Vagina (tissue), 2 donors: ENCODE measurements around the gene CLIC3.

Experiments
- CTCF ChIP-seq, 3 experiments: fragments of 450-650 bp in 2 of 3; fragments of 200-600 bp in 1 of 3; sonication (generic) in 1 of 3; IDR thresholded peaks; one replicate each; pipeline ENCODE4 v1.5.1; 2017 to 2019; ENCODE audit warnings: antibody characterized with exemption in 3 of 3, mild to moderate bottlenecking in 2 of 3, moderate library complexity in 2 of 3
- POLR2A ChIP-seq, 2 donors: fragments of 450-650 bp; IDR thresholded peaks; one replicate each; pipeline ENCODE4 v1.6.1; 2017; ENCODE audit warnings: antibody characterized with exemption in 2 of 2, mild to moderate bottlenecking in 2 of 2, moderate library complexity in 2 of 2

DNA sequence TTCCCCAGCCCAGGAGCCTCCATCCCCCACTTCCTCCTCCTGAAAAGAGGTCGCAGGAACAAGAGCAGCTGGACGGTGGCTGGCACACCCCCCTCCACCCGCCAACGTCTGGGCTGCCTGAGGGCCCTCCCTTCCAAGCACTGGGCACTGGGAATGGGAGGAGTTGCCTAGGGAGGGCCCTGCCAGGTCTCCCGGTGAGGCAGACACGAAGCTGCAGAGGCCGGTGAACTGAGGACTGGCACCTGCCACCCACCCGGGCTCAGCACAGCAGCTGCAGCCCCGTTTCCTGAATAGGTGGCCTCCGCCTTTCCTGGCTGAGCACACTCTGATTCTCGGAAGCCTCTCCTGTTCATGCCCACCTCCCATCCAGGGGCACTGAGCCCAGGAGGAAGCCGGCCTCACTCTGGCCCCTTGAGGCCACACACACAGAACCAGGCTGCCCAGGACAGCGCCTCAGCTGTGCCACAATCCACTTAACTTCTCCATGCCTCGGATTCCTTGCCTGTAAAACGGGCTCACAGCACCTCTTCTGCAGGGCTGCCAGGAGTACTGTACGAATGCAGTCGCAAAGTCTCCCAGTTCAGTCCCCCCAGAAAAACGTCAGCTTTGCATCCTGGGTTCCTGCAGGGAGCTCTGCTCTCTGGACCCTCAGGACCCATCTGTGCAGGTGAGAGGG is 48.3 kb upstream of the CLIC3 start:
- TF ChIP-seq CTCF (IDR thresholded peaks at IDR 0.05) (no peak), POLR2A (IDR thresholded peaks at IDR 0.05) (no peak)
